Fibroblast of the aortic adventitia (primary cell): ENCODE results near the gene IFT22. TPM values are rescaled to one million over a fixed set of nuclear protein-coding genes. Genes with fewer than 3 reads are reported as not detected.
"Not testable (repeated sequence)": the region's sequence is repeated elsewhere in the genome, so short reads cannot be mapped to it uniquely, and the experiment has no call there.

Source experiments
- DNase-seq: peaks from one replicate; pipeline ENCODE4 v3.0.0-alpha.2; 2010; ENCODE audit warnings: low read depth
- H3K4me3 ChIP-seq: 2 replicates; pipeline ENCODE4 v1.5.1; 2011; ENCODE audit warnings: low read depth, mild to moderate bottlenecking, control low read depth, low read length, moderate library complexity
- total RNA-seq: library from RNA; depleted of rRNA; stranded (reverse); fragments of >200 nt; gene quantifications from 2 replicates; pipeline ENCODE4 v1.2.3, GENCODE V29; 2012; ENCODE audit warnings: low replicate concordance
- TF ChIP-seq, protein P1 (sequence below): IDR thresholded peaks from 2 replicates; pipeline ENCODE4 v1.5.1; 2011; ENCODE audit warnings: mild to moderate bottlenecking, low read length, control low read depth, inconsistent platforms; ENCODE audit not compliant: insufficient read depth

Gene IFT22
- total RNA-seq, 1 donor, result 38.1 TPM

GRCh38 chr7:101299511-101300464 lies 21.8 kb downstream of the IFT22 start:
- H3K4me3 ChIP-seq, result no peak overlapping the region
- TF ChIP-seq, protein P1, sequence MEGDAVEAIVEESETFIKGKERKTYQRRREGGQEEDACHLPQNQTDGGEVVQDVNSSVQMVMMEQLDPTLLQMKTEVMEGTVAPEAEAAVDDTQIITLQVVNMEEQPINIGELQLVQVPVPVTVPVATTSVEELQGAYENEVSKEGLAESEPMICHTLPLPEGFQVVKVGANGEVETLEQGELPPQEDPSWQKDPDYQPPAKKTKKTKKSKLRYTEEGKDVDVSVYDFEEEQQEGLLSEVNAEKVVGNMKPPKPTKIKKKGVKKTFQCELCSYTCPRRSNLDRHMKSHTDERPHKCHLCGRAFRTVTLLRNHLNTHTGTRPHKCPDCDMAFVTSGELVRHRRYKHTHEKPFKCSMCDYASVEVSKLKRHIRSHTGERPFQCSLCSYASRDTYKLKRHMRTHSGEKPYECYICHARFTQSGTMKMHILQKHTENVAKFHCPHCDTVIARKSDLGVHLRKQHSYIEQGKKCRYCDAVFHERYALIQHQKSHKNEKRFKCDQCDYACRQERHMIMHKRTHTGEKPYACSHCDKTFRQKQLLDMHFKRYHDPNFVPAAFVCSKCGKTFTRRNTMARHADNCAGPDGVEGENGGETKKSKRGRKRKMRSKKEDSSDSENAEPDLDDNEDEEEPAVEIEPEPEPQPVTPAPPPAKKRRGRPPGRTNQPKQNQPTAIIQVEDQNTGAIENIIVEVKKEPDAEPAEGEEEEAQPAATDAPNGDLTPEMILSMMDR, result no peak
- no peak for DNase-seq

DNA sequence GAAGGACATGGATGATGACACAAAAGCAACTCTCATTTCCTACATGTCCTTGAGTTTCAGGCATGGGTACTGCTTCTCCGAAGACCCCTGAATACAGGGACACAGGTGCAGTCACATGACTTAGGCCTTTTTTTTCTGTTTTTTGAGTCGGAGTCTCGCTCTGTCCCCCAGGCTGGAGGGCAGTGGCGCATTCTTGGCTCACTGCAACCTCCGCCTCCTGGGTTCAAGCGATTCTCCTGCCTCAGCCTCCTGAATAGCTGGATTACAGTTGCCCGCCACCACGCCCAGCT lies 26.8 kb downstream of the IFT22 start:
- DNase-seq, result no peak
- no peak overlapping the region for H3K4me3 ChIP-seq
- TF ChIP-seq, protein P1, result no peak

DNA sequence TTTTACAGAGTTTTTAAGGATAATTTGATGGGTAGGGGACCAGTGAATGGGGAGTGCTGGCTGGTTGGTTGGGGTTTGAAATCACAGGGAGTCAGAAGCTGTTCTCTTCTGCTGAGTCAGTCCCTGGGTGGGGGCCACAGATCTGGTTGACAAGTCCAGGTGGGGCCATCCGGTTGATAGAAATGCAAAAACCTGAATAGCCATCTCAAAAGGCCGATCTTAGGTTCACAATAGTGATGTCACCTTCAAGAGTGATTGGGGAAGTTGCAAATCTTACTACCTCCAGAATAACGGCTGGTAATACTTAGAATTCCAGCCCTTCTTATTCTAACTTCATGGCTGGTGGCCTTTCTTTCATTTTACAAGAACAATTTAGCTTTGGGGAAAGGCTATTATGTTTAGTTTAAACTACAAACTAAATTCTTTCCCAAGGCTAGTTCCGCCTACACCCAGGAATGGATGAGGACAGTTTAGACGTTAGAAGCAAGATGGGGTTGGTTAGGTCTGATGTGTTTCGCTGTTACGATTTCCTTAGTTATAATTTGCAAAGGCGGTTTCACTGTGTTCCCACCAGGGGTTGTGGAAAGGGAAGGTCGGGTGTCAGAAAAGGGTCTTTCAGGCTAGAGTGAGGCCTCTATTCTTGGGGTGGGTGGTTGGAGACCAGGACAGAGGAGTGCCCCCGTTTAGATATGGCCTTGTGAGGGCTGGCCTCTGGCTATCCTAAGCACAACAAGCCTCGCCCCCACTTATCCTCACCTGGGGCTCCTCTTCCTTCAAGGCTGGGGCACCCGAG lies 27.4 kb downstream of the IFT22 start:
- TF ChIP-seq, protein P1, result no peak
- no peak for DNase-seq
- no peak overlapping the region for H3K4me3 ChIP-seq

DNA sequence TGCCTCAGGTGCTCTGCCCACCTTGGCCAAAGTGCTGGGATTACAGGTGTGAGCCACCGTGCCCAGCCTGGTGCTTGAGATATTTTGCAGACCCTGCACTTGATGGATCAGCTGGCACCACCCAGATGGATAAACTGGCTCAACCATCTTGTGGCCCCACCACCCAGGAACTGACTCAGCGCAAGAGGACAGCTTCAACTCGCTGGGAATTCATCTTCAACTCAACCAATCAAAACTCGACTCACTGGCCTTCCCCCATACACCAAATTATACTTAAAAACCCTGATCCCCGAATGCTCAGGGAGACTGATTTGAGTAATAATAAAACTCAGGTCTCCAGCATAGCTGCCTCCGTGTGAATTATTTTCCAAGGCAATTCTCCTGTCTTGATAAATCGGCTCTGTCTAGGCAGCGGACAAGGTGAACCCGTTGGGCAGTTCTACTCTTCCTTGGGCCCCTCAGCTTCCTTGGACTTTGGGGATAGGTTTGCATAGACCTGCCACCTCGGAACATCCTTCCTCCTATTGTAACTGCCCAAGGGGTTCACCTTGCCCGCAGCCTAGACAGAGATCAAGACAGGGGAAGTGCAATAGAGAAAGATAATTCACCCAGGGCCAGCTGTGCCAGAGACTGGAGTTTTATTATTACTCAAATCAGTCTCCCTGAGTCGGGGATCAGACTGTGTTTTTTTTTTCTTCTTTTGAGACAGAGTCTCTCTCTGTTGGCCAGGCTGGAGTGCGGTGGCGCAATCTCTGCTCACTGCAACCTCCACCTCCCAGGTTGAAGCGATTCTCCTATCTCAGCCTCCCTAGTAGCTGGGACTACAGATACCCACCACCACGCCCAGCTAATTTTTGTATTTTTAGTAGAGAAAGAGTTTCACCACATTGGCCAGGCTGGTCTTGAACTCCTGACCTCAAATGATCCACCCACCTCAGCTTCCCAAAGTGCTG lies 28.3 kb downstream of the IFT22 start:
- not testable (repeated sequence) for DNase-seq, H3K4me3 ChIP-seq

DNA sequence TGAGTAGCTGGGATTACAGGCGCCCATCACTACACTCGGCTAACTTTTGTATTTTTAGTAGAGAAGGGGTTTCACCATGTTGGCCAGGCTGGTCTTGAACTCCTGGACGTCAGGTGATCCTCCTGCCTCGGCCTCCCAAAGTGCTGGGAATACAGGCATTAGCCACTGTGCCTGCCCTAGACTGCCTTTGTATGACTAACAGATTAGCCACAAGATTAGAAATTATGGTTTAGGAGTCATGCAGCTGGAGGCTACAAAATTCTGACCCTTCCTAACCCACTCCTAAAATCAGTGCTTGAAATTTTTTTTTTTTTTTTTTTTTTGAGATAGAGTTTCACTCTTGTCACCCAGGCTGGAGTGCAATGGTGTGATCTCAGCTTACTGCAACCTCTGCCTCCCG lies 29.0 kb downstream of the IFT22 start:
- DNase-seq, result not testable (repeated sequence)

GRCh38 chr7:101290186-101291037 lies 31.2 kb downstream of the IFT22 start:
- not testable (repeated sequence) for H3K4me3 ChIP-seq
- peak; percentile 40 for DNase-seq
- TF ChIP-seq, protein P1, result peak; percentile 62

More for the DNA sequence above, 29.0 kb downstream of the IFT22 start:
- not testable (repeated sequence) for H3K4me3 ChIP-seq

GRCh38 chr7:101289687-101290086 lies 31.9 kb downstream of the IFT22 start:
- not testable (repeated sequence) for DNase-seq, H3K4me3 ChIP-seq
